Fibroblast of skin of right quadriceps (primary cell): ENCODE data around the gene RPL19.

ENCODE experiments used
- DNase-seq: peaks from one replicate; pipeline ENCODE4 v3.0.0-alpha.2; 2013

RPL19 gene

DNA sequence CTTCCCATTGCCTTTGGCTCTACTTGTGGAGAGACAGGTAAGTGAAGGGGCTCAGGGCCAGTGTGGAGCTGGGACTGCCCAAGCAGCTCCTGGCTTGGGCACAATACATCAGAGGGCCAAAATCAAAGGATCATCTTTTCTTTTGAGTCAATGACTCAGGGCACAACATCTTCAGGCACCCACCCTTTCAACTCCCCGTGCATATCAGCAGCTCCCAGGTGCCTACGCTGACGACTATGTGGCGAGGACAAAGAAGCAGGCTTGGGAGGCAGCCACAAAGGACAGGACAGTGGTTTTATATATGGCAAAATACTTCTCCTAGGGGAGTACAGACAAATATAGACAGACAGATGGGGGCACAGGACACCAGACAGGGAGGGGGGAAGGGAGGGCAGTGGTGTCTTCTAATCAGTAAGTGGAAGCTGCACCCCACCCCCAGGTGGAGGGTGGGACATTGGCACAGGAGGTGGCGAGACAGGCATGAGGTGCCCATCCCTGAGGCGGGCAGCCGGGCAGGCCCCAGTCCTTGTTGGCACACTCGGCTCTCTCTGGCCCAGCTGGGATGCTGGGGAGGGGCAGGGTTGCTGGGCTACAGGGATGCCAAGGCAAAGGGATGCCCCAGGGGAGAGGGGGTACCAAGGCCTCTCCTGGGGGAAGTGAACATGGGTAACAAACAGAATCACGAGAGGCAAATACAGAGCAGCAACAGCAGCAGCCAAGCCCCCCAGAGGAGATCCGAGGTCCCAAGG, 26.4 kb upstream of the RPL19 start:
- no peak for DNase-seq

DNA sequence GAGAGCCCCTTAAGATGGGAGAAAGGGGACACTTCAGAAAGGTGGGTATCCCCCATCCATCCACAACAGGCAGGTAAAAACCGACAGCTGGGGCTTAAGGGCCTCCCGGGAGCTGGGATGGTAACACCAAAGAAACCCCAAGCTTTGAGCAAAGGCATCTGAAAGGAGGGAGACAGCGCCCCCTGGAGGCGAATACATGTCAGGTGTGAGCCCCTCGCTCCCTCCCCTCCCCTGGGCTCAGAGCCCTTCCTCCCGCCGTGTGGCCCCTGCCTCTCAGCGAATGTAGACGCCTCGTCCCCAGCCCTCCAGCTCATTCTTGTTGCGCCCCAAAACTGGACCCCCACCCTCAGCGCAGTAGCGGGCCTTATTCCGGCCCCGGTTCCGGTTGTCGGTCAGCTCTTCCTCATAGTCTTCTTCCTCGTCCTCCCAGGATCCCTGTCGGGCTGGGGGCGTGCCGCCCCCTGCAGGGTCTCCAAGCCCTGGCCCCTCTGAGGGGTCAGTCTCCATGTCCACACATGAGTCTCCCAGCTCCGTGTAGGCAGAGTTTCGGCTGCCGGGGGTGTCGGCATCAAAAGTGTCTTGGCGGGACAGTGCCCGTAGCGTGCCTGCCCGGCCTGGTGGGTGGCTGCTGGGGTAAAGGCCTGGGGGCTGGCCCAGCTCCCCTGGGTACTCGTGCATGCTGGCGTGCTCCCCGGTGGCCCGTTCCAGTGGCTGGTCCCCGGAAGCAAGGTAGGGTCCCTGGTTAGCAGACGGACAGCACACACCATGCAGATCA, 25.0 kb upstream of the RPL19 start:
- peak; percentile 55 for DNase-seq

DNA sequence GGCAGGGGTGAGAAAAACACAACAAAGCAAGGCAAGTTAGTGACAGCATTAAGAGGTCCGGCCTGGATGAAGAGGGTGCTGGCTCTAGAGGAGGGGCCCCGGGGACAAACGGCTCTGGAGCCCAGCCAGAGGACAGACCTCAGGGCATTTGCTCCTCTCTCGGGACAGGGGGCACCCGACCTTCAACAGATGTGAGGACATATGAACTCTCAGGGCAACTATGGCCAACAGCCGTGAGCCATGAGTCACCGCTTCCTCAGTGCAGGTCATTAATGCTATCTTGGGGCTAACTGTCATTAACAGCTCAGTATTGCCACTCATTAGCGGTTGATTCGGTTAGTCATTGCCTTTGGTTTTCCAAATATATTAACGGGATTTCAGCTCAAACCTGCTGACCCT, 24.4 kb upstream of the RPL19 start:
- DNase-seq, result no peak

DNA sequence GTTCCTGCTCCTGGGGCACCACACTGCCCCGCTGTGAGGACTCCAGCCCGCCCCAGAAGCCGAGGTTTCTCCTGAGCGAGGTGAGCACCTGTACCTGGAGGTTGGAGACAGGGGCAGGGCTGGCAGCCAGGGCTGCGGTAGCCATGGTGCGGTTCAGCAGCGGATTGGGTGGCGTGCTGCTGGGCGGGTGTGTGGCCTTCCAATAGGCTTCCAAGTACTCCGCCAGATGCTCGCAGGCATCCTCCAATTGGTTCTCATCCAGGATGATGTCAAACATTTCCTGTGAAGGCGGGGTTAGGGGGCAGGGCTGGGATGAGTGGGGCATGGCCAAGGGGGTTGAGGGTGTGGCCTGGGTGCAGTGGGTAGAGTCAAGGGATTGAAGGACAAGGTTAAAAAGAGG, 22.8 kb upstream of the RPL19 start:
- no peak for DNase-seq

DNA sequence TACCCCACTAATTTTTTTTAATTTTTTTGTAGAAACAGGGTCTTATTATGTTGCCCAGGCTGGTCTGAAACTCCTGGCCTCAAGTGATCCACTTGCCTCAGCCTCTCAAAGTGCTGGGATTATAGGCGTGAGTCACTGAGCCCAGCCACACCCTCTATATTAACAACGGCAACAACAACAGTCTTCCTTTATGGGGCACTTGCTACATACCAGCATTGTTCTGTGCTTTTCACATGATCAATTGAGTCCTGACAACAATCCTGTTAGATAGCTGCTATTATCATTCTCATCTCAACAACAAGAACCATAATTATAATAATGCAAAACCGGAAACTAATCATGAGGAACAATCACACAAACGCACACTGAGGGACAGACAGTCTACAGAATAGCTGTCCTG, 21.5 kb upstream of the RPL19 start:
- no peak for DNase-seq

DNA sequence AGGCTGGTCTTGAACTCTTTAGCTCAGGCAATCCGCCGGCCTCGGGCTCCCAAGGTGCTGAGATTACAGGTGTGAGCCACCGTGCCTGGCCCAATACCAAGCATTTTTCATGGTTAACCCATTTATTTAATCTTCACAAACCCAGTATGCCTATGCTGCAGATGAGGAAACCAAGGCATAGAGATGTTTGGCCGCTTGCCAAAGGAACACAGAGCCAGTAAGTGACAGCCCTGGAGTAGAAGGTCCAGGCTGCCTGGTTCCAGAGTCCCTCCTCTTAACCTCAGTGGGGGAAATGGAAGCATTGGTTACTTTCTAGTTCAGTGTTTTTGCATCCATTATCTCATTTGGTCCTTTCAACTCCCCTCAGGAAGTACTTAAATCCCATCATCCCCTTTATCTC, 18.8 kb upstream of the RPL19 start:
- no peak for DNase-seq

DNA sequence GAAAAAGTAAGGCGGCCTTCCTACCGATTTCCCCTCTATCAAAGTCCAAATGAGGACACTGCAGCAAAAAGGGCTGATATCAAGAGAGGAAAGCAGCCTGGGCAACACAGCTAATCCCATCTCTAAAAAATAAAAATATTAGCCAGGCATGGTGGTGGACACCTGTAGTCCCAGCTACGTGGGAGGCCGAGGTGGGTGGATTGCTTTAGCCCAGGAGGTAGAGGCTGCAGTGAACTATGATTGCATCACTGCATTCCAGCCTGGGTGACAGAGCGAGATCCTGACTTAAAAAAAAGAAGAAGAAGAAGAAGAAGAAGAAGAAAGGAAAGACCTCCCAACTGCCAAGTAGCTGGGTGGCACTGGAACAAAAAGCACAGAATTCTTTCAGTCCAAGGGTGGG, 17.0 kb upstream of the RPL19 start:
- DNase-seq, result no peak

DNA sequence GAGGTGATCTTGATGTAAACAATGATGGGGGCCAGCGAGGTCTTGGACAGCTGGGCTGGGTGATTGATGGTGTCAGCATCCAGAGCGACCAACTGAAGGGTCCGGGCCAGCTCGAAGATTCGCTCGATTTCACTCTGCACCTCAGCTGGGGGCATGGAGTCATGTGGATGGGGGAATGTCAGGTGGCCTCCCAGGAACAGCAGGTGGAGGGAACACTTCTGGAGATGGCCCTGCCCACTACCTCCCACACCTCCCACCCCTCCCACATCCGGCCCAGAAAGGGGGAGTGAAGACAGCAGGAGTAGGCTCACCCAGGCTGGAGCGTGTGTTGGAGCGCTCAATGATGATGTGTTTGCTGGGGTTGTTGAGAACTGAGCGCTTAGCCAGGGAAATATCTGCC, 16.4 kb upstream of the RPL19 start:
- DNase-seq, result no peak

DNA sequence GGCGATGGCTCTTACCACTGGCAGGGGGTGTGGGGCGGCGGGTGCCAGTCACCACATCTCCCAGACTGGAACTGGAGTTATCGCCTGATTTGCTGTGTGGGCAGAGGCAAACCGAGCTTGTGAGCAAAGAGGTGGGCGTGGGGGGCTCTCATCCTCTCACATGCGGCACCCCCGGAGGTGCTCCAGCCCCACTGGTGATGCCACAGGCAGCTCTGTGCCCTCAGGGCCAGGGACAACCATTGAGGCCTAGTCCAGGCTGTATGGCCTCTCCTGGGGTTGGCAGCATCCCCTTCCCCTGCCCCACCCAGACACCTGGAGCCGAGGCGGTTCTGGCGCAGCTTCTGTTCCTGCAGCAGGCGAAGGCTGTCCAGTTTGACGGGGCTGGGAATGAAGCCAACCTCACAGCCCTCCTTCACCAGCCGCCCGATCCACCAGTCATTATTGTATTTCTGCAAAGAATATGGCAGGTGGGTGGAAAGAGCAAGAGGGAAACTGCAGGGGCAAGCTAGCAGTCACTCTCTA, 13.5 kb upstream of the RPL19 start:
- DNase-seq, result no peak

DNA sequence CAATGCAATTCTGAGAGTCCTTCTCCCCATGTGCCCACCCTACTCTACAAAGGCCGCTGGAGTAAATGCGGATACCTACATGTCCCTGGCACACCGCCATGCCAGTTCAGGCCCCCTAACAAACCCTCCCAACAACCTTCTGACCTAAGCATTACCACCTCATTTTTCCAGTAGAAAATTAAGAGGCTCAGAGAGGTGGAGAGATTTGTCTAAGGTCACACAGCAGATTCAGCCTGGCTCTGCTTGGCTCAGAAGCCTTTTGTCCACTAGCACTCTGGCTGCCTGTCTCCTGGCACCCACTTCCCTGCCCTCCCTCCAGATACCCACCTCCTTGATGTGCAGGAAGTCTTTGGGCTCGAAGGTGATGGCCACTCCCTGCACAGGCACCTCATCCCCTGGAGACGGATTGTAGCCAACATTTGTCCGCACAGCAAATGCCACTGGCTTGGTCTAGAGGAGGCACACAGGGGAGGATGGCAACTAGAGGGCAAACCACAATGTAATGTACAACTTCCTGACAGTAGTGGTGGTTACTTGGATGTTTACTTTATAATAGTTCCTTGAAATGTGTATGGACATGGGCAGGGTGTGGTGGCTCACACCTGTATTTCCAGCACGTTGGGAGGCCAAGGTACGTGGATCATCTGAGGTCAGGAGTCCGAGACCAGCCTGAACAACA, 12.8 kb upstream of the RPL19 start:
- no peak for DNase-seq

DNA sequence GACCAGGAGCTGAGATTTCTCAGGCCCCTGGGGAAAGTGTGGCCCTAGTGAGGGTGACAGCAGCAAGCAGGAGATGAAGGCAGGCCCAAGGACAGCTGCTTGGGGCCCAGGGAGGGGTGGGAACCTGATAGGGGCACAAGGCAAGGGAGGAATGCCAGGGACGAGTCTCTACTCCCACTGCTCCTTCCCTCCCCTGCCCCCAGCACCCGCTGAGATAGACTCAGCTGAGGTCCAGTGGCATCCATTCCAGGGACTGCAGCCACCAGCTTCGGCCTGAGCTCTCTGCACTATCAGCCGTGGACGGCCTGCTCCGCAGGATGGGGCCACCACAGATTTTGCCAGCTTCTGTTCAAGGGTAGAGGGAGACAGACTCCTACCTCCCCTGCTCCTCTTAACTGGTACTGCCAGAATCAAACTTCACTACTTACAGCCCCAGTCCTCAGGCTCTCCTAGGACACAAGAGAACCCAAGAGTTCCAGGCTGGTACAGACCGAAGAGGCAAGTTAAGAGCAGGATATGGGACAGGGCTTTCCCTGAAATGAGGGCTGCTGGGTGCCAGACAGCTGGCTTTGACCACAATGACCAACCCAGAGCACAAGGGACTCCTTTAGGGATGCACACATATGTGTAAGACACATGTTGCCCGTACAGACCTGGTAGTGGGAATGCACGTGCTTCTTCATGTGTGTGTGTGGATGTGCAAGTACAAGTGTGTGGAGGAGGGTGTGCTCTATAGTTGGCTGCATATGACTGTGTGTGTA, 8.2 kb upstream of the RPL19 start:
- DNase-seq, result no peak

DNA sequence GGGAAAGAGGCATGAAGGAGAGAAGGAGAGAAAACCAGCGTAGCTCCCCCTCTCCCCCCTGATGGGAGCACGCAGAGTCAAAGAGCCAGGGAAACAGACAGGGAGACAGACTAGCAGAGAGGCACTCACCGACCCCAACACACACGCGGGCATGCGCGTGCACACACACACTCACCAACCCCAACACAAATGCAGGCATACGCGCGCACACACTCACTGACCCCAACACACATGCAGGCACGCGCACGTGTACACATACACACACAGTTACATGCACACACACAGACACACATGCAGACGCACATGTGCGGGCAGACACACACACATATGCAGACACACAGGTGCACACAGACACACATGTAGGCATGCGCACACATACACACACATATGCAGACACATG, 7.2 kb upstream of the RPL19 start:
- DNase-seq, result no peak

DNA sequence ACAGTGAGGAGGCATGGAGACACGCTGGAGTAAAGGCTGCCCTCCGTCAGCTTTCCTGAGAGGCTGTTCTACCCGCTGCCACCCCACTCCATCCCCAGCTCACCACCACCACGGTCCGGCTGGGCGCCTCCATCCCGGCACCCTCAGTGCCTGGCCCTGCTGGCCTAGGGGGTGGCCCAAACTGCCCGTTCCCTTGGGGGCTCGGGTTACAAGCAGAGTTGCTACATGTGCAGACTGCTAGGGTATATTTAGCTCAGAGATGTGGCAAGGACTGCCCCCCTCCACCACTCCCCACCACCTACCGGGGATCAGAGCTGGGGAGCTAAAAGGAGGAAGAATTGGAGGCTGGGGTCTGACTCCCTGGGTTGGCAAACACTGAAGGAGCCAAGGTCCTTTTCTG, 6.7 kb upstream of the RPL19 start:
- no peak for DNase-seq

DNA sequence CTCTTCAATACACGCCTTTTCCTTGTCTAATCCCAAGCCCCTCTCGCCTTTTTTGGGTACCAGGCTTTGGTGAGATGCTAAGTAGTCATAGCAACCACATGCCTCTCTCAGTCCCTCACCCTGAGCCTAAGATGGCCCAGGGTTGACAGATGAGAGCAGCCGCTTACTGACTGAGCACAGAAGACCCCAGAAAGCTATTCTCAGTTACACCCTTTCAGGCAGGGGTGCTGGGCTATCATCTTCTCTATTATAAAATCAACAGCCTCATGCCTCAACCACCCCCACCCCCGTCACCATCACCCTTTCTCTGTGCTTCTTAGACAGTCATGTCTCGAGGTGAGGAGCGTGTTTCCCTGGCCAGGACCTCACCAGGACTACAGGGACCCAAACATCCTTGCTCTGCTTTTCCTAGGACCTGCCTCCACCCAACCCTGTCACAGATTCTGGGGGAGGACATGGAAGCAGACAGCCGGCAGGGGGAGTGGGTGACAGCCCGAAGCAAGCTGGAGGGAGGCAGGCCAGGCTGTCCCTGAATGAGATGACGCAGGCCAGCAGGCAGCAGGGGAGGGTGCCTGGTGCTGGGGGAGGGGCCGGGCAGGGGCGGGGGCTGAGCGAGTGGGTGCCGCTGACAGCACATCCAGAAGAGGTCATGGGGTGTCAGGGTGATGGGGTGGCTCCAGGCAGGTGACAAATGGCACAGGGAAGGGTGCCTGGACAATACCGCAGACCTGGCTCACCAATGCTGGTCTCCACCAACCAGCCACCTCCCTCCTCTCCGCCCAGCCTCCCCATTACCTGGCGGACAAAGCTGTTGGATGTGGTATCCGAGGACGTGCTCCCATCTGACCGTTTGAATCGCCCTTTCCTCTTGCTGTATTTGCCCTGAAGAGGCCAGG, 5.7 kb upstream of the RPL19 start:
- DNase-seq, result peak; percentile 72

DNA sequence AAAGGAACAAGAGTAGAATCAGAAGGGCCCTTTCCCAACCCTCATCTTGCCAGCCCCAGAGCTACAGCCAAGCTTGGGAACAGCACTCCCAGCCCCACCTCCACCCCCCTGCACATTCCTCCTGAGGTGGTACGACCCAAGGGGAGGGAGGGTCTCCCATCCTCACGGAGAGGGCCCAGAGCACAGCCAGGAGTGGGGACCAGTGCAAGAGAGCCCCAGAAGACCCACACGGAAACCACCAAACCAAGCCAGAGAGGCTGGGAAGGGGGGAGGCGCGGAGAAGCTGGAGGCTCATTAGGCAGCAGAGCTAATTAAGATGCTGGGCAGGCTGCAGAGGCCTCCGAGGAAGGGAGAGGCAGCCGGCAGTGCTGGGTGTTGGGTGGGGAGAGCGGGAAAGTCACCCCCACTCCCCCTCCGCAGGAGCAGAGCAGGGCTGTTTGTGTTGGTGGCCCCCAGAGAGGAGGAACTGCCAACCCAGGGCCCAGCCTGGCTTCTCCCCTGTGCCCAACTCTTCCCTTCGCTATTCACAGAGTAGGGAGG, 5.0 kb upstream of the RPL19 start:
- DNase-seq, result no peak

DNA sequence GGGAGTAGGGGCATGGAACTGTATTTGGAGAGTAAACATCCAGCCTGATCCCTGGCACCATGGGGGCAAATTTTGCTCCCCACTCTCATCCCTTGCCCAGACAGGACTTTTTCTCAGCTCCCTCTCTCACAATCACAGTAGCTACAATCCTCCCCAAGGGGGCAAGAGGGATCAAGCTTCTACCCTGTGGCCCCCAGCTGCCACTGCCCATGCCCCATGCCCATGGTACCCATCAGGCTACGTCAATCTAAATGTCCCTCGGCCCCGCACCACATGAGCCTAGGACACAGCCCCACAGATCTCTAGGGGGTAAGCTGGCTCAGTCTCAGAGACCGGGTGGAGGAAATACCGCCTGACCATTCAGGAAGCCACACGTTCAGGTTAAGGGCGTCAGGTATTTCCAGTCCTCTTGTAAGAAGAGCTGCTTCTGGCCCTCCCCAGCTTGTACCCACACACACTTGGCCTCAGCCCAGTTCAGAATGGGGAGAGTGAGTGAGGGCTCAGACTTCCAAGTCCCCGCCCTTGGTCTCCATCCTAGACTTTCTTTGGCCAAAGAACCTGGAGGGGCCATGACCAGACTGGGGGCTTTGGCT, 4.4 kb upstream of the RPL19 start:
- DNase-seq, result no peak

DNA sequence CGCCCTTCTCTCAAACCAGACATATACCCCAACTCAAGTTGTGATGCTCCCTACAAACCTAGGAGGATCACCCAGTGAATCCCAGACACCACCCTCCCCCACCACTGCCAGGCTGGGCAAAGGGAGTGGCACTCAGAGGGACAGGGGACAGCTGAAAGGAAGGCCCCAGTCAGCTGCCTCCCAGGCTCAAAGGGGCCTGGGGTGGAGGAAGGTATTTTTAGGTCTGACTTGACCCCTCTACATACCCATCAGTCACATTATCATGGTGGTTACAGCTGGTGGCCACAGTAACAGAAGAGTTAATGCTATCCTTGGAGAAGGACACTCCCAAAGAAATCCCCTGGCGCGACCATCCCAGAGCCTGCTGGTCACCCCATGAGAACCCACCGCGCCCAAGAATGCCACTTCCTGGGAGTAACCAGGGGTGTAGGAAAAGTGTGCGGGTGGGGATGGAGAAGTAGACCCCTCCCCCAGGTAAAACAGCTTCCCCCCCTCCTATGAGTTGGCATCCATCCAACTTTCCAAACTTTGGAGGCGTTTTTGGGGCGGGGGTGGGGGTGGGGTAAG, 3.8 kb upstream of the RPL19 start:
- DNase-seq, result no peak

DNA sequence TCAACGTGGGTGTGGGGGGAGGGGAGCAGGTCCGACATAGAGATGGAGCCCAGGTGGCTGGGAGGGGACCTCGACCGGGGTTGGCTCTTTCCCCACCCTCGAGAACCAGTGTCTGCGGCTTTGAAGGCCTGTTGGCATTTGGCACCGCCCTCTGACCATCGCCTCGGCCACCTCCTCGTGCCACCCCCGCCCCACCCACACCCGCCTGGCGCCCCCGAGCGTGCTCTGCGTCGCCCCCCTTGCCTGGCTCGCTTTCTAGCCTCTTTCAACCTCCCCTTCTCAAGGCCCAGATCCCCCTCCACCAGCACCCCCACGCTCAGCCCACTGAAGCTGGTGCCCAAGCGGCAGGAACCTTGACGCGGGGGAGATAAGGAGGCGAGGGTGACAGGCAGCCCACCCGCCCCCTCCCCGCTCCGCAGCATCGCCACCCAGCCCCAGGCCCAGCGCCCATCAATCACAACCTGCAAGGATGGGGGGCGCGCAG, 3.2 kb upstream of the RPL19 start:
- DNase-seq, result no peak

DNA sequence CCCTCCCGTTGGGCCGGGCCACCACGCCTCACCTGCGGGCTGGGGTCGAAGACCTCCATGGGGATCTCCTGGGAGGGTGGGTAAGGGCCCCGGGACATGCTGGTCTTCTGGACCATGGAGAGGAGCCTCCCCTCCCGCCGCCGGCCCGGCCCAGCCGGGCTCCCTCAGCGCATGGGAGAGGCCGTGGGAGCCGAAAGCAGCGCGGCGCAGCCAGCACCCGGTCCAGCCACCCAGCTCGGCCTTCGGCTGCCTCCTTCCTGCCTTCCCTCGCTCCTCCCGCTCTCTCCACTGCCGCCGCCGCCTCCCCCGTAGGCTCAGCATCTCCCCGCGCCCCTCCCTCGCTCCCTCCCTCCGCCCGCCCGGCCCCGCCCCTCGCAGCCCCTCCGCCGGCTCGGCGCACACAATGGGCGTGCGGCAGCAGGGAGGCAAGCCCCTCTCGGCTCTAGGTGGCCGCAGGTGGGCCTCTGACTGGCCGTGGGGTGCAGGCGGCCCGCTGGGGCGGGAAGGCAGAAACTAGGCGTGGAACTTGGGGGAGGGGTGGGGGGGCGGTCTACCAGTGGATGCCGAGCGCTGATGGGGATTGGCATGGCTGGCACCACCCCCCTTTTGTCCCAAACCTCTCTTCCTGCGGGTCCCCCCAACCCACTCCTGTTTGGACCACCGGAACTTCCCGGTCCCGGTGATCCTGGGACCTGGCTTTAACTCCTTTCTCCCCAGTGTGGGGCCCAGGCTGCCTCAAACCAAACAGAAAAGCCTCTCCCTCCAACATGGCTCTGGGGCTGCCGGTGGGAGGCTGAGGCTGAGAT, 2.5 kb upstream of the RPL19 start, which contains the start of gene CACNB1:
Gene CACNB1, minus strand, starts transcription at position 290 of the 806 bp plus-strand sequence. Its CDS starts 174 bp downstream, at position 116.
- peak; percentile 79 for DNase-seq

DNA sequence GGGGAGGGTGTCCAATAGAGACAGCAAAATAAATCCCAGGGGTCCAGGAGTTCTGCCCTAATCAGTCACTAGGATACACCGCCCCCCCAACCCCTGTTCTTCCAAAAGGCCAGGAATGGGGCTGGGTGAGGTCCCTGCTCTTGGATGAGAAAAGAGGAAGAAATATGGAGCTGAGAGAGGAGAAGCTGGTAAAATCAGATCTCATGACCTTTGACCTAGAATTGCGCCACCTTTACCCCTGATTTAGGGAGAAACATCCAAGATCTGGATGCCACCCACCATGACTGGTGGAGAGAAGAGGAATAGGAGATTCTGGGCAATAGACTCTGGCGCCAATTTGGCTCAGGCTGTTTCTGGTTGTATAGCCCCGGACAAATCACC, 1.9 kb upstream of the RPL19 start:
- DNase-seq, result no peak
